ENCODE results near the gene INCENP. TPM values are rescaled to one million over a fixed set of nuclear protein-coding genes. Genes with fewer than 3 reads are reported as not detected.
A peak's percentile ranks its signal among the peaks of the same experiment; 100 is the strongest.

INCENP gene
- total RNA-seq, 1 experiment from 2014 or later: 46.2 TPM

DNA sequence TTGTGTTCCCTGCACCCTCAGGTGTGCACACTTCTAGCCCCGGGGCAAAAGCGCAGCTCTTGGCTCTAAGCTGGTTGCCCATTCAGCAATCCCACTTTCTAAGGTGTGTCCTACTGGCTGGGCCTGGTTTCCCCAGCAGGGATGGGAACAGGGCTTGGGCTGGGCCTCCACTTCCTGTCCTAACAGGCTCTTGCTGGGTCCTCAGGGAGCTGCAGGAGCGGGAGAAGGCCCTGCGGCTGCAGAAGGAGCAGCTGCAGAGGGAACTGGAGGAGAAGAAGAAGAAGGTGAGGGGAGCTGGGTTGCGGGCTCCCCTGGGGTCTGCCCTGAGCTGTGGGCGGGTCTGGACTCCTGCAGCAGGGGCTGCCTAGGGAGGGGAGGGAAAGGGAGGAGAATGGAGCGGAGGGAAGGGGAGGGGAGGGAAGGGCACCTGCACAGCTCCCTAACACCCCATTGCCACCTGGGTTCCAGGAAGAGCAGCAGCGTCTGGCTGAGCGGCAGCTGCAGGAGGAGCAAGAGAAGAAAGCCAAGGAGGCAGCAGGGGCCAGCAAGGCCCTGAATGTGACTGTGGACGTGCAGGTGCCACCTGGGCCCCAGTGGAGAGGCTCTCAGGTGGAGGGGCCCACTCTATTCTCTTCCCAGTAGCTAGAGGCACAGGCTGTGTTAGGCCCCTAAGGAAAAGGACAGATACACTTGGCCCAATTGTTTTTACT is 24.6 kb downstream of the INCENP start:
- no peak for DNase-seq
- Histone ChIP-seq H3K9me3 (no peaks in the 10 kb centered on the region), H3K27me3 (no peaks in the 10 kb centered on the region), H3K4me3 (no peak overlapping the region), H3K36me3 (peaks cover 54% of the 10 kb centered on the region)

DNA sequence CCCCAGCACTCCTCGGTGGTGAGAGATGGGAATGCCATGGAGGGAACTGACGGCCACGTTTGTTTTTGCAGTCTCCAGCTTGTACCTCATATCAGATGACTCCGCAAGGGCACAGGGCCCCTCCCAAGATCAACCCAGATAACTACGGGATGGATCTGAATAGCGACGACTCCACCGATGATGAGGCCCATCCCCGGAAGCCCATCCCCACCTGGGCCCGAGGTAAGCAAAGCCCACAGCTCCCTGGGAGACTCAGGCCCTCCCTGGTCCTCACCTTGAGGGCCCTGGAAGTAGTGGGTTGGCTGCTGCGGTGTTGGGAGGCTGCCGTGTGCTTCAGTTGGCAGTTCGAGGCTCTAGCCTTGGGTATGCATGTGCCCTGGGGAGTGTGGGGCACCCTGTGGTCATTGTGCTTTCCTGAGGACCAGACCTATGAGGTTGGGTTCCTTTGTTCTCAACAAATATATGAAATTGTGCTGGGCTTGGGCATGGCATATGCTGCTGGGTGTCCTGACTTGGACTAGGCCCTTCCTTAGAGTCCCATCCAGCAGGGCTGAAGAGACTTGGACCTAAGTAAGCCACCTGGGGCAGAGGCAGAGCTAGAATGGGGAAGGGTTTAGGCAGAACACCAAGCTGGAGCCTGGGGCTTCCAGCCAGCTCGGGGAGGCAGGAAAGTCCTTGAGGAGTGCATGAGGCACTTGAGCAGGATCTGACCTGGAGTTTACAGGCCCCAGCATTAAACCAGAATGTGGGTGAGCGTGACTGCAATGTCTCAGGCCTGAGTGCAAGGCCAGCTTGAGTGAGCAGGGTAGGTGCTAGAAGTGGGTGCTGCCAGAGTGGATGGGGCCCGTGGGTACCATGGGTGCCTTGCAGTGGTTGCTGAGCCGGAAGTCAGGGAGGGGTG is 26.4 kb downstream of the INCENP start:
- no peak for DNase-seq
- H3K27me3 ChIP-seq: no peaks in the 10 kb centered on the region
- no peak overlapping the region for H3K4me3 ChIP-seq
- H3K9me3 ChIP-seq: no peaks in the 10 kb centered on the region
- peaks cover 48% of the 10 kb centered on the region for H3K36me3 ChIP-seq

DNA sequence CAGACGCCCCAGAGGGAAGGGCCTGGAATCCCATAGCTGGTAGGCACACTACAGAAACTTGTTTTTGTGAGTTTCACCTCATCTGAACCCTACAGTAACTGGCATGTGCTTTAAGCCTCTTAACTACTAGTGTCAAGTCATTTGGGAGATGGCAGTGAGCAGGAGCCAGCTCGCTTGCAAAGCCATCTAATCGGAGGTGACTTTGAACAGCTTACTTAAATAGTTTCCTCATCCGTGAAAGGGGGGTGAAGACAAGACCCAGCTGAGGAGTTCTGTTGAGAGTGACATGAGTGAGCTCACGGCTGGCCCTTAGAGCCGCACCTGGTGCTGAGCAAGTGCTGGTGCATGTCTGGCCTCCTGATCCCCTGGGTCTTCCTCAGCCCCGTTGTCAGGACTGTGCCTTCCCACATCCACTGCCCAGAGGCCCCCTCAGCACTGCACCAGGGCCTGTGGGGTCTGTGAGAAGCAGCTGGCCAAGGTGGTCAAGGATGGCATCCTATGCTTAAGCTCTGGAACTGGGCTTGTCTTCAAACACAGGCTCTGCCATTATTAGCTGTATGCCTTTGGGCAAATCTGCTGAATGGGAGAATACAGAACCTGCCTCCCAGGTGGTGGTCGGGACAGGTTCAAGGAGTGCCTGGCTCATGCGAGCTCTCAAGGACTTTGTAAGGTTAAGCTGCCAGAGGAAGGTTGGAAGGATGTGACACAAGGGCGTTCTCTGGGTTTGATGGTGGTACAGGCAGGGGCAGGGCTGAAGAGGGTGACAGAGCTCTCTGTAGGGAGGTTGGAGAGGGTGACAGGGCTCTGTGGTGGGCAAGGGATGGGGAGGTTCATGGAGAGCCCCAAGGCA is 27.3 kb downstream of the INCENP start:
- Histone ChIP-seq H3K4me3 (no peak overlapping the region), H3K9me3 (no peaks in the 10 kb centered on the region), H3K27me3 (no peaks in the 10 kb centered on the region), H3K36me3 (peaks cover 43% of the 10 kb centered on the region)
- DNase-seq: no peak

DNA sequence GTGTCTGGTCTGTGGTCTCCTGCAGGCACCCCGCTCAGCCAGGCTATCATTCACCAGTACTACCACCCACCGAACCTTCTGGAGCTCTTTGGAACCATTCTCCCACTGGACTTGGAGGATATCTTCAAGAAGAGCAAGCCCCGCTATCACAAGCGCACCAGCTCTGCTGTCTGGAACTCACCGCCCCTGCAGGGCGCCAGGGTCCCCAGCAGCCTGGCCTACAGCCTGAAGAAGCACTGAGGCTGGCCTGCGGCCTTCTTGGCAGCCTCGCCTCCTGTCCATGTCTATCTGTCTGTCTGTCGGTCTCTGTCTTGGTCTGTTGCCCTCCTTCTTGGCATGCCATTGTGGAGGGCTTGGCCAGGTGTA is 27.9 kb downstream of the INCENP start:
- no peak for DNase-seq
- peaks cover 40% of the 10 kb centered on the region for H3K36me3 ChIP-seq

DNA sequence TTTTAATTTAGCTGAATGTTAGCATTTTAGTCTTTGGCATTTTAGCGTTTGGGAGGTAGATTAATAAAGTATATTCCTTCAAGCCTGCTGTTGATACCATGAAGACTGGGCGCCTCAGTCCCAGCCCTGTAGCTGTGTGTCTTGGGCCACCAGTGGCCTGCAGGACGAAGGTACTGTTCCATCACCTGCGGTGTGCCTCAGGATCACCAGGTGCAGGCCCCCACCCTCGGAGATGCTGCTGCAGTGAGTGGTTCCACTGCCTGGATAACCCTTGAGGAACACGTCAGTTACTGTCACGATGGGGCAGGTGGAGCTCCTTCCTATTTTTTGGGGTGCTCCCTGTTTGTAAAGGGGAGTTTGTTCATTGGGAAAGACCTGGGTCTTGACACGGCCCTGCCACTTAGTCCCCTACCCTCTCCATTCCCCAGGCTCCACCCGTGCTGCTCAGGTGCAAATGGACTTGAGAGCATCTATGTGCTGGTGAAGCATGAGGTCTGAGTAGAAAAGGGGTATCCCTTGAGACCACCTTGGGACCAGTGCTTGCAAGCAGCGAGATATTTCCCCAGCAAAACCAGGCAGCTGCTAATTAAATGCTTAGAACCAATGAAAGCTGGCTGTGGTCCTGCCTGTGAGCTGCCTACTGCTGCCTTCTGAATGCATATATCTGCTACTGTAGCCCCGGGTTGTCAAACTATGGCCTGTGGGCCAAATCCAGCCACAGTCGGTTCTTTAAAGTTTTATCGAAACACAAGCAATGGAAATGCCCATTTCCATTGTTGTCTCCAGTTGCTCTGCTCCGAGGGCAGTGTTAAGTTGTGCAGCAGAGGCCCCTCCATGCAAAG is 28.7 kb downstream of the INCENP start:
- DNase-seq: no peak
- H3K9me3 ChIP-seq: no peaks in the 10 kb centered on the region
- H3K4me3 ChIP-seq: no peak overlapping the region
- no peaks in the 10 kb centered on the region for H3K27me3 ChIP-seq
- peaks cover 35% of the 10 kb centered on the region for H3K36me3 ChIP-seq

More for the DNA sequence above, 27.9 kb downstream of the INCENP start:
- H3K27me3 ChIP-seq: no peaks in the 10 kb centered on the region
- no peaks in the 10 kb centered on the region for H3K9me3 ChIP-seq
- no peak overlapping the region for H3K4me3 ChIP-seq

DNA sequence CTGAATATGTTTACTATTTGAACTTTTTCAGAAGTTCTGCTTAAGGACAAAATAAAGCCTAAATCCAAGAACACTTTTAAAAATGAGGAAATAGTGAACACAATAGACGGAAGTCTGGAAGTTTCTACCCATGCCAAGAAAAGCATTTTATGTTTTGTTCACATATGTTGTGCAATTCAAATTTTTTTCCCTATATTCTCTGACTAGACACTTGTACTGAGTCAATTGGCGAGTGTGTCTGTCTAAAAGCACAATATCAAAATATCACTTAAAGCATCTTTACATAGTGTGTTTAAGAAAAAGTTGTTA is 29.2 kb downstream of the INCENP start:
- Histone ChIP-seq H3K27me3 (no peaks in the 10 kb centered on the region), H3K4me3 (no peak overlapping the region), H3K36me3 (peaks cover 32% of the 10 kb centered on the region), H3K9me3 (no peaks in the 10 kb centered on the region)
- no peak for DNase-seq

DNA sequence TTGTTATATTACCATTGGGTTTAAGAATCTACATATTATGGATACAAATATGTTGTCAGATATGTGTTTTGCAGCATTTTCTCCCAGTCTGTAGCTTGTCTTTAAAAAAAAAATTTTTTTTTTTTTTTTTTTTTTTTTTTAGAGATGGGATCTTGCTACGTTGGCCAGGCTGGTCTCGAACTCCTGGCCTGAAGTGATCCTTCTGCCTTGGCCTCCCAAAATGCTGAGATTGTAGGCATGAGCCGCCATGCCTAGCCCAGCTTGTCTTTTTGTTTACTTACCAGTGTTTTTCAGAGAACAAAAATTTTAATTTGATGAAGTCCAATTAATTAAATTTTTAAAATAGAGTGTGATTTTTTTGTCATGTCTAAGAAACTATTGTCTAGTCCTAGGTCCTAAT is 29.8 kb downstream of the INCENP start:
- no peaks in the 10 kb centered on the region for H3K9me3 ChIP-seq
- H3K4me3 ChIP-seq: no peak overlapping the region
- no peaks in the 10 kb centered on the region for H3K27me3 ChIP-seq
- H3K36me3 ChIP-seq: peaks cover 30% of the 10 kb centered on the region
- no peak for DNase-seq

DNA sequence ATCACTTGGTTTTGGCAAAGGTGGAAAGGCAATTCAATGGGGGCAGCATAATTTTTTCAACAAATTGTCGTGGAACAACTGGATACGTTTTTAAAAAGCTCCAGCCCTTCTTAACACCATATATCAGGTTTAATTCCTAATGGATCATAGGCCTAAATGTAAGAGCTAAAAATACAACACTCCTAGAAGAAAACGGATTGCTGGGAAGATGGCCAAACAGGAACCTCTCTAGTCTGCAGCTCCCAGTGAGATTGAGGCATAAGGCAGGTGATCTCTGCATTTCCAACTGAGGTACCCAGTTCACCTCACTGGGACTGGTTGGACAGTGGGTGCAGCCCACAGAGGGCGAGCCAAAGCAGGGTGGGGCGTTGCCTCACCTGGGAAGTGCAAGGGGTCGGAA is 33.8 kb downstream of the INCENP start:
- Histone ChIP-seq H3K4me3 (no peak overlapping the region), H3K27me3 (peaks cover 5% of the 10 kb centered on the region; the same call in 1 of the 2 replicates), H3K36me3 (peaks cover 7% of the 10 kb centered on the region), H3K9me3 (no peaks in the 10 kb centered on the region)
- no peak for DNase-seq

DNA sequence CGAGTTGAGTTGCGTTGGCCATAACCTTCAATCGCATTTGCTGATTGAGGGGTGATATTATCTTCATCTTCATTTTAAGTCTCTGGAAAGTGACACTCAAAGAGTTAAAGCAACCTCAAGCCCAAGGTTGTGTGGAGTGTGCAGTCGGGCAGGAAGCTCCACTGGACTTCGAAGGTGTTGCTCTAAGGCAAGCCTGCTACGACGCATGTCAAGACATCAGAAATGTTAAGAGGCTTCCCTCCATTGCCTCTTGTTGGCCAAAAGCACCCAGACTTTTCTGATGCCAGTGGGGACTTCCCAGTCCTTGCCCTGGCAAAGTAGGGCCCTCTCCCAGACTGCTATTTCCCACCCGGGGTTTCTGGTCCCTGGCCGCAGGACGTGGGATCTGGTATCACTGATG is 42.6 kb downstream of the INCENP start:
- Histone ChIP-seq H3K4me3 (no peak overlapping the region), H3K9me3 (no peaks in the 10 kb centered on the region), H3K36me3 (no peaks in the 10 kb centered on the region), H3K27me3 (peaks cover 4% of the 10 kb centered on the region; the same call in 1 of the 2 replicates)
- DNase-seq: no peak

DNA sequence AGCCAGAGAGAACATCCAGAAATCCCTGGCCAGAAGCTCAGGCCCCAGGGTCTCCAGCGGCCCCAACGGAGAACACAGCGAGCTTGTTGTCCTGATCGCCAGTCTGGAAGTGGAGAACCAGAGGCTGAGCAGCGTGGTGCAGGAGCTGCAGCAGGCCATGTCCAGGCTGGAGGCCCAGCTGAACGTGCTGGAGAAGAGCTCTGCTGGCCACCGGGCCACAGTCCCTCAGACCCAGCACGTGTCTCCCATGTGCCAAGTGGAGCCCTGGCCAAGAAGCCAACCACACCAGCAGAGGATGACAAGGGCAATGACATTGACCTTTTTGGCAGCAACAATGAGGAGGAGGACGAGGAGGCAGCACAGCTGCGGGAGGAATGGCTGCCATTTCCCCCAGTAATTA is 45.6 kb downstream of the INCENP start:
- no peak overlapping the region for H3K4me3 ChIP-seq
- H3K36me3 ChIP-seq: no peaks in the 10 kb centered on the region
- H3K27me3 ChIP-seq: peaks cover 25% of the 10 kb centered on the region
- H3K9me3 ChIP-seq: no peaks in the 10 kb centered on the region
- DNase-seq: no peak

DNA sequence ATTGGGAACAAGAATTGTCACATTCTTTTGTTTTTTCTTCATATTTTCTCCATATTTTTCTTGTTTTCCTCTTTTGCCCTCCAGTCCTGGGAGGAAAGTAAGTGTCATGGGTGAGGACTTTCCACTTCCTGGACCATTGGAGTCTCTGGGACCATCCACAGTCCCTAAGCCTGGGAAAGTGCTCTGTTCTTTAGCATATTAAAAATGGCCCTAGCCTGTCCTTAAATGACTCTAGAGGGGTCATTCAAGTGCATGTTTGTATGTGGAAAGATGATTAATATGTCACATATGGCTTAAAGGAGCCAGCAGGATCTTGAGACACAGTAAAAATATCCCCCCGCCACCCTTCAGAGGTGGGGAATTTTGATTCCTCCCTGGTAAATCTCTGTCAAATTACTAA is 46.1 kb downstream of the INCENP start:
- no peaks in the 10 kb centered on the region for H3K36me3 ChIP-seq
- H3K4me3 ChIP-seq: no peak overlapping the region
- no peak for DNase-seq
- H3K9me3 ChIP-seq: no peaks in the 10 kb centered on the region
- H3K27me3 ChIP-seq: peaks cover 30% of the 10 kb centered on the region

DNA sequence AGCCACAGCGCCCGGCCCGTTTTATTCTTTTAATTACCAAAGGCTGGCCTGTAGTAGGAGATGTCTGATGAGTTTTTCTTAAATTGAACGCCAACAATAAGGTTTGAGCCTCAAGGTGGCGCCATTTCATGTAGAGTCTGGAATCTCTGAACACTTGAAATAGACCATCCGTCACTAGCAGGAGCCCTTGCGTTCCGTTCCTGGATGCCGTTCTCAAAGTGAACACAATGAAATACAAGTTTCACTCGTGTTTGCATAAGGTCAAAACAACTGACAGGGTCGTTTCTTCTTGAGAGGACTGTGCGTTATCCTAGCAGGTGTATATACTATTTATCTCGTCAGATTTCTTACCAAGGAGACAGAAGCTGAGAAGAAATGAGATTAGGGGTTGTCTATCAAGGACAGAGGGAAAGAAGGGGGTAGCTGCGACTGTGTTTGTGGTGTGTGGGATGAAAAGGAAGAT is 47.5 kb downstream of the INCENP start:
- H3K9me3 ChIP-seq: no peaks in the 10 kb centered on the region
- H3K27me3 ChIP-seq: peaks cover 38% of the 10 kb centered on the region
- H3K4me3 ChIP-seq: no peak overlapping the region

DNA sequence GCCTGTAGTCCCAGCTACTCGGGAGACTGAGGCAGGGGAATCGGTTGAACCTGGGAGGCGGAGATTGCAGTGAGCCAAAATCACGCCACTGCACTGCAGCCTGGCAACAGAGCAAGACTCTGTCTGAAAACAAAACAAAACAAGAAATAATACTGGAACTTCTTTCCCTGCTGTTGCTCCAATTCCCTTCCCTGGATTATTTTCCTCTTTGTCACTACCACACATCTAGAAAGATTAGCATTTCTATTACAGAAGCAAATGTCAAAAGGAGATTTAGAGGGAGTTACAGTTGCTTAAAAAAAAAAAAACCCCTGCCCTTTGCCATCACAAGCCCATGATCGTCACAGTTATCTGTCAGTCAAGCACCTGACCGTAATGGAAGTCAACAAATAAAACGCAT is 48.5 kb downstream of the INCENP start:
- Histone ChIP-seq H3K27me3 (peaks cover 46% of the 10 kb centered on the region), H3K4me3 (no peak overlapping the region)
- DNase-seq: no peak

More for the DNA sequence above, 47.5 kb downstream of the INCENP start:
- H3K36me3 ChIP-seq: no peaks in the 10 kb centered on the region
- DNase-seq: peak; percentile 42

DNA sequence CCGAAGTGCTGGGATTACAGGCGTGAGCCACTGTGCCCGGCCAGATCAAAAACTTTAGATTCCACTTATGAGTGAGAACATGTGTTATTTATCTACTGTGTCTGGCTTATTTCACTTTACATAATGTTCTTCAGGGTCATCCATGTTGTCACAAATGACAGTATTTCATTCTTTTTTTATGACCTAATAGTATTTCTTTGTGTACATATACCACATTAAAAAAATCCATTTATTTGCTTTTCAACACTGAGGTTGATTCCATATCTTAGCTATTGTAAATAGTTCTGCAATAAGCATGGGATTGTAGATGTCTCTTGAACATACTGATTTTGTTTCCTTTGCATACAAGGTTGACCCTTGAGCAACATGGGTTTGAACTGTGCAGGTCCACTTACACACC is 53.0 kb downstream of the INCENP start:
- DNase-seq: no peak
- no peaks in the 10 kb centered on the region for H3K9me3 ChIP-seq
- H3K4me3 ChIP-seq: no peak overlapping the region
- peaks cover 75% of the 10 kb centered on the region for H3K27me3 ChIP-seq
- H3K36me3 ChIP-seq: no peaks in the 10 kb centered on the region

More for the DNA sequence above, 48.5 kb downstream of the INCENP start:
- Histone ChIP-seq H3K9me3 (no peaks in the 10 kb centered on the region), H3K36me3 (no peaks in the 10 kb centered on the region)

DNA sequence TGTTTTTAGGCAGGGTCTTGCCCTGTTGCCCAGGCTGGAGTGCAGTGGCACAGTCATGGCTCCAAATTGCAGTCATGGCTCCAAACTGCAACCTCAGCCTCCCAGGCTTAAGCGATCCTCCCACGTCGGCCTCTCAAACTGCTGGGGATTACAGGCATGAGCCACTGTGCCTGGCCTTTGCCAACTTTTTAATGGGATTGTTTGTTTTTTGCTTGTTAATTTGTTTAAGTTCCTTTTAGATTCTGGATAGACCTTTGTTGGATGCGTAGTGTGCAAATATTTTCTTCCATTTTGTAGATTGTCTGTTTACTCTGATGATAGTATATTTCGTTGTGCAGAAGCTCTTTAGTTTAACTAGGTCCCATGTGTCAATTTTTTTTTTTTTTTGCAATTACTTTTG is 56.2 kb downstream of the INCENP start:
- Histone ChIP-seq H3K36me3 (no peaks in the 10 kb centered on the region), H3K27me3 (peaks cover 61% of the 10 kb centered on the region), H3K4me3 (no peak overlapping the region), H3K9me3 (peaks cover 10% of the 10 kb centered on the region)
- DNase-seq: no peak

DNA sequence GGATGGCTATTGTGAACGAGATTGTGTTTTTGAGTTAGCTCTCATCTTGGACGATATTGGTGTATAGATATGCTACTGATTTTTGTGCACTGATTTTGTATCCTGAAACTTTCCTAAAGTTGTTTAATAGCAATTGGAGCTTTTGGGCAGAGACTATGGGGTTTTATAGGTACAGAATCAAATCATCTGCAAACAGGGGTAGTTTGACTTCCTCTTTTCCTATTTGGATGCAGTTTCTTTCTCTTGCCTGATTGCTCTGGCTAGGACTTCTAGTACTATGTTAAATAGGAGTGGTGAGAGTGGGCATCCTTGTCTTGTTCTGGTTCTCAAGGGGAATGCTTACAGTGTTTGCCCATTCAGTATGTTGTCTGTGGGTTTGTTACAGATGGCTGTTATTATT is 57.3 kb downstream of the INCENP start:
- no peak for DNase-seq
- no peak overlapping the region for H3K4me3 ChIP-seq
- peaks cover 55% of the 10 kb centered on the region for H3K27me3 ChIP-seq
- H3K9me3 ChIP-seq: peaks cover 10% of the 10 kb centered on the region
- no peaks in the 10 kb centered on the region for H3K36me3 ChIP-seq
